K562 (cell line): ENCODE results near the gene RIIAD1. TPM values are rescaled to one million over a fixed set of nuclear protein-coding genes. Genes with fewer than 3 reads are reported as not detected.

ENCODE experiments used
- CHAMP1 ChIP-seq: fragments of 450-650 bp; IDR thresholded peaks from 2 replicates; pipeline ENCODE4 v1.6.1; 2016; ENCODE audit warnings: mild to moderate bottlenecking
- ELK3 ChIP-seq: fragments of 450-650 bp; formaldehyde crosslinking; IDR thresholded peaks from 2 replicates; pipeline ENCODE4 v1.4.0; 2020; ENCODE audit warnings: mild to moderate bottlenecking
- ETS2 ChIP-seq: IDR thresholded peaks from 2 replicates; pipeline ENCODE4 v1.6.1; 2016; ENCODE audit warnings: borderline replicate concordance, missing genetic modification characterization, mild to moderate bottlenecking, moderate library complexity, missing compliant biosample characterization; ENCODE audit not compliant: poor library complexity, severe bottlenecking
- FOS ChIP-seq: IDR thresholded peaks from 3 replicates; pipeline ENCODE4 v1.6.1; 2011; ENCODE audit not compliant: insufficient read length; ENCODE audit errors: extremely low read depth
- LARP7 ChIP-seq: fragments of 450-650 bp; IDR thresholded peaks from 2 replicates; pipeline ENCODE4 v1.6.1; 2016
- POU5F1 ChIP-seq: fragments of 150-350 bp; IDR thresholded peaks from 2 replicates; pipeline ENCODE4 v1.6.1; 2014; ENCODE audit warnings: borderline replicate concordance, low read length, low read depth, mild to moderate bottlenecking; ENCODE audit not compliant: partially characterized antibody
- RB1 ChIP-seq: fragments of 450-650 bp; IDR thresholded peaks from 2 replicates; pipeline ENCODE4 v1.6.1; 2017; ENCODE audit warnings: low read depth, mild to moderate bottlenecking
- TBL1XR1 ChIP-seq, 2 experiments: IDR thresholded peaks; 2 replicates each; pipeline ENCODE4 v1.6.1; 2012; ENCODE audit warnings: improper control_type of control experiment in 2 of 2, low read length in 2 of 2, mild to moderate bottlenecking in 1 of 2
- ZNF3 ChIP-seq: fragments of 250-450 bp; sonication (Bioruptor Pico); IDR thresholded peaks from 2 replicates; pipeline ENCODE4 v1.5.0; 2021; ENCODE audit warnings: mild to moderate bottlenecking, moderate library complexity
- ZNF512 ChIP-seq: IDR thresholded peaks from 2 replicates; pipeline ENCODE4 v1.6.1; 2016; ENCODE audit warnings: missing genetic modification characterization, missing compliant biosample characterization
- ZNF778 ChIP-seq: fragments of 450-650 bp; formaldehyde crosslinking; IDR thresholded peaks from 2 replicates; pipeline ENCODE4 v1.4.0; 2020; ENCODE audit warnings: mild to moderate bottlenecking, moderate library complexity
- polyA plus RNA-seq, 8 experiments: library from polyadenylated mRNA; depleted of rRNA in 4 of 8; stranded (reverse) in 5 of 8; unstranded in 3 of 8; fragments of >200 nt; fragmentation: Nextera tagmentation in 2 of 8; fragmentation: Illumina TruSeq in 1 of 8; extraction: Ambion mirVana in 2 of 8; extraction: Trizol in 1 of 8; gene quantifications; 2 replicates each; pipeline versions ENCODE4 v1.2.1 to v1.2.3, GENCODE V29; 2011 to 2014; ENCODE audit warnings: inconsistent platforms in 1 of 8, missing spikeins in 1 of 8
- total RNA-seq, 7 experiments: library from RNA; depleted of rRNA in 6 of 7; stranded (reverse); fragments of >200 nt in 6 of 7; fragmentation: Illumina TruSeq in 2 of 7; extraction: Trizol in 2 of 7; gene quantifications; 2 replicates each; pipeline versions ENCODE4 v1.2.1 to v1.2.3, GENCODE V29; 2011 to 2021; ENCODE audit warnings: low replicate concordance in 1 of 7
- TF ChIP-seq, protein P1 (sequence below): fragments of 250-450 bp; sonication (Bioruptor Pico); IDR thresholded peaks from 2 replicates; pipeline ENCODE4 v1.5.0; 2021; ENCODE audit warnings: mild to moderate bottlenecking, moderate library complexity
- TF ChIP-seq, protein P2 (sequence below): fragments of 450-650 bp; IDR thresholded peaks from 2 replicates; pipeline ENCODE4 v1.6.1; 2016; ENCODE audit warnings: missing biosample characterization, missing genetic modification characterization
- TF ChIP-seq, protein P3 (sequence below): fragments of 250-450 bp; sonication (Bioruptor Pico); IDR thresholded peaks from 2 replicates; pipeline ENCODE4 v1.8.0; 2021; ENCODE audit warnings: moderate library complexity, mild to moderate bottlenecking, inconsistent platforms
- TF ChIP-seq, protein P4 (sequence below): sonication (generic); formaldehyde crosslinking; IDR thresholded peaks from 2 replicates; pipeline ENCODE4 v1.8.0; 2022; ENCODE audit warnings: missing genetic modification reagents, mild to moderate bottlenecking, borderline replicate concordance

Gene RIIAD1
- total and polyA plus RNA-seq, 9 of the 15 experiments (the other 6 are each of a cell fraction or from before 2014, with no cell fraction given): not detected

GRCh38 chr1:151714820-151715725 is 6.2 kb upstream of the RIIAD1 start (continued):
- TF ChIP-seq, protein P1, sequence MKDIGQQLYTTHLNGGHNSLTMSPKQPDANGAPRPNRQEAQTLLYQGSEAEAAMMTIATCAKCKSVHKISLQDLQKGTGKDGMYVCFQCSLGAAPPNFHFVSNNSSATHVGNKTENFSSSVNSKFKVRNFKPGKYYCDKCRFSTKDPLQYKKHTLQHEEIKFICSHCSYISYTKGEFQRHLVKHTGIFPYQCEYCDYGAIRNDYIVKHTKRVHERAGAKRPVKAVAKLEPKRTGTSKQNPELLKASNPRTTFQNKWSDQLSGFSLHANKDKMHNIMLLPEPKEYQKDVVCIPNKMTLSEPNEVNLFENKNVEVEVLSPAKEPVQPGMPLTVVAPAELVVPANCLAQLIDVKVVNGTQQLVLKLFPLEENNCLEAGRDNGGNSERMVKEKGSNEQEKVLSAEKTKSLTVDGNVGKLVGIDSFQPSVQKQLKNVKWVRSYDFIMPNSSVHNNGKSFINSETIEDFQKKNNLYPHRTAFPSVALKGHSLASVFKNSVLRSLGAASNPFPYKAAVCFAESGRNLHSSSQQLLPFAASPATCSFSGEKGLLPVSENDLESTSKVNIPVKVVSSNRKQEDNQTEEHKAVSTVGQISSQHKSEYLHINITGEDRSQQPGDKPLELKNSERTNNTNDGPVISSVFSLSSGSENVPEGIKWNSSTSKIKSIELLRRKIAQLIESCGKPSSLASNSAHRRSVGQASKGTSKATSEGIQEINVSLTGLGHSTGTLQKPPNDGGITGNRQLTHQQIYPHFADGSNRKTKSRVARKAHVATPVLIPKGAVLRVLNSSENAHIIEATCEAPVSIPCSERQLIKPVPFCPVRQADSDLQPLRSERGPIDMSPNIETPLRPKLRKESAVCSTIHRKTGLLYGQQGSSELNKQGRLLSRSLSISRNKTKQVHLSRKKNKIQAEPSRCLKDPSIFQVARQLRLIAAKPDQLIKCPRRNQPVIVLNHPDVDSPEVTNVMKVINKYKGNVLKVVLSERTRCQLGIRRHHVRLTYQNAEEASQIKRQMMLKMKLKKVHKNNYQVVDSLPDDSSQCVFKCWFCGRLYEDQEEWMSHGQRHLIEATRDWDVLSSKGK: no peak
- no peak for TF ChIP-seq ZNF3 (CRISPR knock-in tag)
- no peak for TF ChIP-seq ZNF778 (CRISPR knock-in tag)
- TF ChIP-seq TBL1XR1 (IDR thresholded peaks at IDR 0.05; ENCODE audit: low read length in 2 of 2): no peak
- TF ChIP-seq ETS2 (tag): no peak
- TF ChIP-seq RB1: no peak
- TF ChIP-seq CHAMP1: peak; percentile 81
- TF ChIP-seq ZNF512 (tag): no peak
- TF ChIP-seq FOS: no peak
- no peak for TF ChIP-seq ELK3 (CRISPR knock-in tag)
- TF ChIP-seq, protein P2, sequence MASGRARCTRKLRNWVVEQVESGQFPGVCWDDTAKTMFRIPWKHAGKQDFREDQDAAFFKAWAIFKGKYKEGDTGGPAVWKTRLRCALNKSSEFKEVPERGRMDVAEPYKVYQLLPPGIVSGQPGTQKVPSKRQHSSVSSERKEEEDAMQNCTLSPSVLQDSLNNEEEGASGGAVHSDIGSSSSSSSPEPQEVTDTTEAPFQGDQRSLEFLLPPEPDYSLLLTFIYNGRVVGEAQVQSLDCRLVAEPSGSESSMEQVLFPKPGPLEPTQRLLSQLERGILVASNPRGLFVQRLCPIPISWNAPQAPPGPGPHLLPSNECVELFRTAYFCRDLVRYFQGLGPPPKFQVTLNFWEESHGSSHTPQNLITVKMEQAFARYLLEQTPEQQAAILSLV (tag): 0 out of 2 replicates have a peak, but pooled peaks have one; percentile 24
- TF ChIP-seq POU5F1: no peak
- TF ChIP-seq, protein P3, sequence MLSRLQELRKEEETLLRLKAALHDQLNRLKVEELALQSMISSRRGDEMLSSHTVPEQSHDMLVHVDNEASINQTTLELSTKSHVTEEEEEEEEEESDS (CRISPR knock-in tag): no peak
- TF ChIP-seq LARP7: 0 out of 2 replicates have a peak, but pooled peaks have one; percentile 58
- TF ChIP-seq, protein P4, sequence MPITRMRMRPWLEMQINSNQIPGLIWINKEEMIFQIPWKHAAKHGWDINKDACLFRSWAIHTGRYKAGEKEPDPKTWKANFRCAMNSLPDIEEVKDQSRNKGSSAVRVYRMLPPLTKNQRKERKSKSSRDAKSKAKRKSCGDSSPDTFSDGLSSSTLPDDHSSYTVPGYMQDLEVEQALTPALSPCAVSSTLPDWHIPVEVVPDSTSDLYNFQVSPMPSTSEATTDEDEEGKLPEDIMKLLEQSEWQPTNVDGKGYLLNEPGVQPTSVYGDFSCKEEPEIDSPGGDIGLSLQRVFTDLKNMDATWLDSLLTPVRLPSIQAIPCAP: no peak
